A549 (cell line): ENCODE data around the gene IZUMO4.

Experiments
- MAZ ChIP-seq: fragments of 150-350 bp; IDR thresholded peaks from 2 replicates; pipeline ENCODE4 v1.6.1; 2014; ENCODE audit warnings: antibody characterized with exemption, low read depth, low read length, borderline replicate concordance
- TF ChIP-seq, protein P1 (sequence below): fragments of >200 bp; sonication (Bioruptor Twin); formaldehyde crosslinking; IDR thresholded peaks from 3 replicates; pipeline ENCODE4 v1.5.1; 2016
- TF ChIP-seq, protein P2 (sequence below): IDR thresholded peaks from 2 replicates; pipeline ENCODE4 v1.6.1; 2012

- TF ChIP-seq, protein P1, sequence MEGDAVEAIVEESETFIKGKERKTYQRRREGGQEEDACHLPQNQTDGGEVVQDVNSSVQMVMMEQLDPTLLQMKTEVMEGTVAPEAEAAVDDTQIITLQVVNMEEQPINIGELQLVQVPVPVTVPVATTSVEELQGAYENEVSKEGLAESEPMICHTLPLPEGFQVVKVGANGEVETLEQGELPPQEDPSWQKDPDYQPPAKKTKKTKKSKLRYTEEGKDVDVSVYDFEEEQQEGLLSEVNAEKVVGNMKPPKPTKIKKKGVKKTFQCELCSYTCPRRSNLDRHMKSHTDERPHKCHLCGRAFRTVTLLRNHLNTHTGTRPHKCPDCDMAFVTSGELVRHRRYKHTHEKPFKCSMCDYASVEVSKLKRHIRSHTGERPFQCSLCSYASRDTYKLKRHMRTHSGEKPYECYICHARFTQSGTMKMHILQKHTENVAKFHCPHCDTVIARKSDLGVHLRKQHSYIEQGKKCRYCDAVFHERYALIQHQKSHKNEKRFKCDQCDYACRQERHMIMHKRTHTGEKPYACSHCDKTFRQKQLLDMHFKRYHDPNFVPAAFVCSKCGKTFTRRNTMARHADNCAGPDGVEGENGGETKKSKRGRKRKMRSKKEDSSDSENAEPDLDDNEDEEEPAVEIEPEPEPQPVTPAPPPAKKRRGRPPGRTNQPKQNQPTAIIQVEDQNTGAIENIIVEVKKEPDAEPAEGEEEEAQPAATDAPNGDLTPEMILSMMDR, result no peak
- TF ChIP-seq, protein P2, sequence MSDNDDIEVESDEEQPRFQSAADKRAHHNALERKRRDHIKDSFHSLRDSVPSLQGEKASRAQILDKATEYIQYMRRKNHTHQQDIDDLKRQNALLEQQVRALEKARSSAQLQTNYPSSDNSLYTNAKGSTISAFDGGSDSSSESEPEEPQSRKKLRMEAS, result no peak
- TF ChIP-seq MAZ, result no peak
Measured at GRCh38 chr19:2051773-2052704, 44.7 kb upstream of the IZUMO4 start.
